Fibroblast of lung (primary cell): ENCODE results near the gene TRANK1. TPM values are rescaled to one million over a fixed set of nuclear protein-coding genes. Genes with fewer than 3 reads are reported as not detected.

Source experiments
- DNase-seq, 2 donors: peaks; one replicate each; pipeline versions ENCODE4 v3.0.0 to v3.0.0-alpha.2; 2010; ENCODE audit warnings: low read depth in 2 of 2
- H2AFZ ChIP-seq: 2 replicates; pipeline ENCODE4 v1.5.1; 2012; ENCODE audit warnings: low read length, control low read depth, inconsistent platforms
- H3K27ac ChIP-seq: 2 replicates; pipeline ENCODE4 v1.5.1; 2011; ENCODE audit warnings: low read length, control low read depth; ENCODE audit not compliant: insufficient read depth
- H3K27me3 ChIP-seq: 2 replicates; pipeline ENCODE4 v1.5.1; 2011; ENCODE audit warnings: mild to moderate bottlenecking, low read length; ENCODE audit not compliant: control insufficient read depth, insufficient read depth
- H3K36me3 ChIP-seq: 2 replicates; pipeline ENCODE4 v1.5.1; 2011; ENCODE audit warnings: low read length; ENCODE audit not compliant: control insufficient read depth, insufficient read depth
- H3K4me1 ChIP-seq: 2 replicates; pipeline ENCODE4 v1.5.1; 2011; ENCODE audit warnings: low read length; ENCODE audit not compliant: control insufficient read depth, insufficient read depth; ENCODE audit errors: extremely low read depth
- H3K4me2 ChIP-seq: 2 replicates; pipeline ENCODE4 v1.5.1; 2011; ENCODE audit warnings: low read length, control low read depth; ENCODE audit not compliant: insufficient read depth; ENCODE audit errors: extremely low read depth
- H3K4me3 ChIP-seq, 4 experiments: fragments of 200-600 bp in 1 of 4; sonication (generic) in 1 of 4; replicated peaks in 1 of 4; 2 replicates each; pipeline ENCODE4 v1.5.1; 2011 to 2016; ENCODE audit warnings: low read length in 4 of 4, low read depth in 3 of 4, mild to moderate bottlenecking in 3 of 4, control low read depth in 2 of 4, inconsistent platforms in 1 of 4, mixed read lengths in 1 of 4; ENCODE audit not compliant: insufficient read depth in 1 of 4; ENCODE audit errors: control extremely low read depth in 1 of 4
- H3K79me2 ChIP-seq: 2 replicates; pipeline ENCODE4 v1.5.1; 2012; ENCODE audit warnings: mild to moderate bottlenecking, low read length, inconsistent platforms; ENCODE audit not compliant: control insufficient read depth, insufficient read depth
- H3K9ac ChIP-seq: 2 replicates; pipeline ENCODE4 v1.5.1; 2011; ENCODE audit warnings: mild to moderate bottlenecking, low read length, control low read depth; ENCODE audit not compliant: insufficient read depth
- H3K9me3 ChIP-seq: 2 replicates; pipeline ENCODE4 v1.5.1; 2012; ENCODE audit warnings: low read depth, low read length; ENCODE audit not compliant: control insufficient read depth, insufficient read depth
- H4K20me1 ChIP-seq: 2 replicates; pipeline ENCODE4 v1.5.1; 2011; ENCODE audit warnings: low read length; ENCODE audit not compliant: control insufficient read depth, insufficient read depth; ENCODE audit errors: extremely low read depth
- CTCF ChIP-seq, 2 donors: IDR thresholded peaks in 1 of 2; conservative IDR thresholded peaks in 1 of 2; 1 replicate in 1 of 2; 2 replicates in 1 of 2; pipeline ENCODE4 v1.5.1; 2011 to 2012; ENCODE audit warnings: low read length in 2 of 2, control low read depth in 1 of 2, inconsistent platforms in 1 of 2, low read depth in 1 of 2, mild to moderate bottlenecking in 1 of 2
- EZH2 ChIP-seq: IDR thresholded peaks from 2 replicates; pipeline ENCODE4 v1.5.1; 2012; ENCODE audit warnings: low read length, control low read depth, mild to moderate bottlenecking; ENCODE audit errors: missing control alignments
- polyA plus RNA-seq, 2 donors: library from polyadenylated mRNA; depleted of rRNA in 1 of 2; stranded (reverse) in 1 of 2; unstranded in 1 of 2; fragments of >200 nt; gene quantifications; 2 replicates each; pipeline ENCODE4 v1.2.1, GENCODE V29; 2011 to 2012; ENCODE audit warnings: missing spikeins in 1 of 2
- total RNA-seq: library from RNA; depleted of rRNA; stranded (reverse); fragments of >200 nt; gene quantifications from 2 replicates; pipeline ENCODE4 v1.2.1, GENCODE V29; 2014

The TRANK1 gene
- total and polyA plus RNA-seq, 2 donors (not counting 1 experiment from before 2014, with no cell fraction given), result 9.1 to 28.6 TPM

GRCh38 chr3:36874424-36874823, 70.4 kb downstream of the TRANK1 start:
- Histone ChIP-seq H3K27me3 (no peaks in the 10 kb centered on the region), H3K9me3 (no peaks in the 10 kb centered on the region), H3K9ac (no peak overlapping the region), H3K27ac (no peak overlapping the region), H3K36me3 (no peaks in the 10 kb centered on the region), H3K4me3 (no peak overlapping the region), H2AFZ (no peak overlapping the region), H3K79me2 (no peaks in the 10 kb centered on the region), H3K4me1 (no peaks in the 10 kb centered on the region), H4K20me1 (no peaks in the 10 kb centered on the region), H3K4me2 (no peak overlapping the region)
- no peak for DNase-seq
- TF ChIP-seq CTCF (conservative IDR thresholded peaks at IDR 0.05 in 1 of 2, IDR thresholded peaks at IDR 0.05 in 1 of 2; ENCODE audit: low read depth in 1 of 2, low read length in 2 of 2) (no peak), EZH2 (no peak)

- Histone ChIP-seq H3K4me1 (no peaks in the 10 kb centered on the region), H3K36me3 (no peaks in the 10 kb centered on the region), H3K9me3 (no peaks in the 10 kb centered on the region), H2AFZ (no peak overlapping the region), H3K27ac (no peak overlapping the region), H4K20me1 (no peaks in the 10 kb centered on the region), H3K4me3 (no peak overlapping the region), H3K27me3 (no peaks in the 10 kb centered on the region), H3K9ac (no peak overlapping the region), H3K79me2 (no peaks in the 10 kb centered on the region), H3K4me2 (no peak overlapping the region)
- TF ChIP-seq EZH2 (no peak), CTCF (conservative IDR thresholded peaks at IDR 0.05 in 1 of 2, IDR thresholded peaks at IDR 0.05 in 1 of 2; ENCODE audit: low read depth in 1 of 2, low read length in 2 of 2) (no peak)
- no peak for DNase-seq
Measured at GRCh38 chr3:36871379-36872126, 73.3 kb downstream of the TRANK1 start.

- no peak overlapping the region for H3K4me2 ChIP-seq
- H3K9me3 ChIP-seq, result no peaks in the 10 kb centered on the region
- DNase-seq, result peak; percentile 34 to 67
- H3K4me1 ChIP-seq, result no peaks in the 10 kb centered on the region
- no peaks in the 10 kb centered on the region for H4K20me1 ChIP-seq
- H3K9ac ChIP-seq, result no peak overlapping the region
- H3K4me3 ChIP-seq, result no peak overlapping the region
- H3K27me3 ChIP-seq, result no peaks in the 10 kb centered on the region
- no peaks in the 10 kb centered on the region for H3K79me2 ChIP-seq
- no peaks in the 10 kb centered on the region for H3K36me3 ChIP-seq
- no peak overlapping the region for H2AFZ ChIP-seq
- TF ChIP-seq EZH2 (no peak), CTCF (conservative IDR thresholded peaks at IDR 0.05 in 1 of 2, IDR thresholded peaks at IDR 0.05 in 1 of 2; ENCODE audit: low read depth in 1 of 2, low read length in 2 of 2) (peak; percentile 77 to 84)
- no peak overlapping the region for H3K27ac ChIP-seq
Measured at GRCh38 chr3:36868614-36869436, 76.0 kb downstream of the TRANK1 start.
